ENCODE measurements around the gene PSMA7. TPM values are rescaled to one million over a fixed set of nuclear protein-coding genes. Genes with fewer than 3 reads are reported as not detected.

PSMA7 gene
- total RNA-seq, 1 experiment from 2014 or later: 332 TPM

GRCh38 chr20:62104791-62105345 lies 38.3 kb downstream of the PSMA7 start:
- H4K91ac ChIP-seq (ENCODE audit: insufficient read length, low read depth, low read length): no peak overlapping the region
- H3K4me2 ChIP-seq (ENCODE audit: insufficient read depth, insufficient read length, low read length): no peak overlapping the region
- H3K23ac ChIP-seq (ENCODE audit: insufficient read length, low read depth, low read length): no peak overlapping the region
- Mint-ChIP-seq H3K9me3 (peaks cover 31 to 33% of the 10 kb centered on the region in 2 experiments), H3K36me3 (ENCODE audit: insufficient read depth in 1 of 3, low read depth in 3 of 3) (peaks cover 7 to 9% (median 7%) of the 10 kb centered on the region in 3 experiments; a peak in 5 of 7 replicates), H3K4me1 (peaks cover 8 to 15% of the 10 kb centered on the region in 2 experiments), H3K4me3 (no peak overlapping the region; a peak in 1 of 5 replicates), H3K27ac (no peak overlapping the region), H3K27me3 (ENCODE audit: low read depth) (peaks cover 26% of the 10 kb centered on the region)
- no peak for DNase-seq
- H4K20me1 ChIP-seq (ENCODE audit: control insufficient read depth, insufficient read depth, insufficient read length): no peaks in the 10 kb centered on the region
- WGBS (ENCODE audit: extremely low coverage, insufficient read length, low lambda C conversion rate): no CpG with 5 or more reads among the region's 7 CpGs
- no peaks in the 10 kb centered on the region for H3K9me3 ChIP-seq (ENCODE audit: control insufficient read depth, low read depth, low read length)
- no peak overlapping the region for H3K14ac ChIP-seq (ENCODE audit: insufficient read depth, low read length)
- H3K18ac ChIP-seq (ENCODE audit: insufficient read length, low read depth, low read length): no peak overlapping the region
- no peak overlapping the region for H4K8ac ChIP-seq (replicated peaks; ENCODE audit: insufficient read length, low read depth, low read length)
- H3K27me3 ChIP-seq (ENCODE audit: insufficient read depth, low read length): no peaks in the 10 kb centered on the region
- TF ChIP-seq CTCF (conservative IDR thresholded peaks at IDR 0.05): no peak
- H3K56ac ChIP-seq (ENCODE audit: insufficient read length, low read depth, low read length): no peak overlapping the region
- no peaks in the 10 kb centered on the region for H3K23me2 ChIP-seq (ENCODE audit: insufficient read length, low read depth, low read length, poor library complexity, severe bottlenecking)
- H3K4me1 ChIP-seq (ENCODE audit: insufficient read depth, low read length): no peaks in the 10 kb centered on the region; the same call in 1 of the 2 replicates
- H3K79me2 ChIP-seq (ENCODE audit: insufficient read depth, low read length): no peaks in the 10 kb centered on the region
- H2BK5ac ChIP-seq (ENCODE audit: insufficient read length, low read length): no peak overlapping the region
- no peak overlapping the region for H2BK15ac ChIP-seq (ENCODE audit: low read depth, low read length)
- H3K9ac ChIP-seq (ENCODE audit: extremely low read depth, insufficient read length, low read length): no peak overlapping the region
- H3K4ac ChIP-seq (ENCODE audit: low read depth, low read length): no peak overlapping the region
- H3K27ac ChIP-seq (ENCODE audit: insufficient read length, low read depth, low read length): no peak overlapping the region
- no peaks in the 10 kb centered on the region for H3K79me1 ChIP-seq (ENCODE audit: insufficient read depth, low read depth, low read length, poor library complexity, severe bottlenecking)
- H2BK12ac ChIP-seq (ENCODE audit: insufficient read length, low read depth, low read length): no peak overlapping the region
- H2AK5ac ChIP-seq (ENCODE audit: insufficient read length, low read length): no peak overlapping the region
- no peak overlapping the region for H2BK120ac ChIP-seq (ENCODE audit: low read depth, low read length, poor library complexity, severe bottlenecking)
- H2AFZ ChIP-seq (ENCODE audit: low read length): no peak overlapping the region
- no peak overlapping the region for H4K5ac ChIP-seq (ENCODE audit: insufficient read length, low read depth, low read length)
- H3T11ph ChIP-seq (ENCODE audit: low read length): no peak overlapping the region
- no peak overlapping the region for H2BK20ac ChIP-seq (ENCODE audit: low read depth, low read length, poor library complexity, severe bottlenecking)
